ENCODE measurements around the gene OR6C65. TPM values are rescaled to one million over a fixed set of nuclear protein-coding genes. Genes with fewer than 3 reads are reported as not detected.

Gene OR6C65
- not detected in 5 replicates for total RNA-seq (2022; extraction: Qiagen RNA extraction)

DNA sequence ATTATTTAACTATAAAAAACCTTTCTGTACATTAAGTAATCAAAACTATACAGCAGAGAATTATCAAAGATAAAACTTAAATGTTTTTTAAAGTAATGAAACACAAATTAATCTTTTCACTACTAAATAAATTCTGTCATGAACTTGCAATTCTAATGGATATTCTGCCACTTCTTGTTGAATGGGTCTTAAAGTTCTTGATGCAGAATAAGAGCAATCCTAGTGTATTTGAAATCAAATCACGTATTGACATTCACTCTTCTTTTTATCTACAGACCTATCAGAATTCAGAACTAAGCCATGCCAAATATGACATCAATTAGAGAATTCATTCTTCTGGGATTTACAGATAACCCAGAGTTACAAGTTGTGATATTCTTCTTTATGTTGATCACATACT, at the start of gene OR6C65:
Gene OR6C65 (plus strand): TSS at position 301 of the 400 bp plus-strand sequence. CDS start 0 bp downstream, at position 301.

DNA sequence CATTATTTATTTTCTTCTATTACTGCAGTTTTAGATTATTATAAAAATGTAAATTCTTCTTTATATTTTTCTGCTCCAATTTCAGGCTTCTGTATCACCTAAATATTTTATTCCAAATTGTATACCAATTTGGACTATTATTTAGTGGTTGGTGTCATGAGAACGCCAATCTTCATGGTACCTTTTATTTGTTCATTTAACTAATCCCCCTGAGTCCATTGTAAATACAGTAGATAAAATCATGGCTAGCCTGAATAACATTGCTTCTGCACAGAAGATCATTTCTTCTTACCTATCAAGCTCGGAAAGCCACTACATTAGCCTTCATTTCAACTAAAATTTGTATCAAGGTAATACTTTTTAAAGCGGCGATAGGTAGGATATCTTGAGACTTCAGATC, 37.7 kb upstream of the OR6C65 start, which contains the start of gene OR6C75:
Gene OR6C75 (plus strand): TSS at position 301 of the 400 bp plus-strand sequence. CDS start 2,136 bp downstream, outside the sequence.

GRCh38 chr12:55425954-55426353, 25.6 kb downstream of the OR6C65 start, which contains the start of gene OR6C76:
Gene OR6C76, plus strand, starts transcription at chr12:55426254. Its CDS starts 0 bp downstream, at chr12:55426254.

GRCh38 chr12:55443776-55444175, 43.4 kb downstream of the OR6C65 start, which contains the start of gene OR6C2:
Gene OR6C2, plus strand, starts transcription at chr12:55444076. Its CDS starts 8,138 bp downstream, at chr12:55452214.

Other genes with a start within 250 kb of the OR6C65 start
- gene OR10A7, start 179.5 kb upstream of the OR6C65 start, total RNA-seq (2022; extraction: Qiagen RNA extraction) = not detected in 5 replicates
- gene OR6C74, start 155.9 kb upstream of the OR6C65 start, total RNA-seq (2022; extraction: Qiagen RNA extraction) = not detected in 5 replicates
- gene OR6C6, start 104.0 kb upstream of the OR6C65 start, total RNA-seq (2022; extraction: Qiagen RNA extraction) = not detected in 5 replicates
- not detected in 5 replicates for gene OR6C1, start 86.2 kb upstream of the OR6C65 start, total RNA-seq (2022; extraction: Qiagen RNA extraction)
- gene OR6C3, start 69.8 kb upstream of the OR6C65 start, total RNA-seq (2022; extraction: Qiagen RNA extraction) = not detected in 5 replicates
- not detected in 5 replicates for gene OR6C75, start 37.6 kb upstream of the OR6C65 start, total RNA-seq (2022; extraction: Qiagen RNA extraction)
- gene OR6C76, start 25.7 kb downstream of the OR6C65 start, total RNA-seq (2022; extraction: Qiagen RNA extraction) = not detected in 5 replicates
- gene OR6C2, start 43.5 kb downstream of the OR6C65 start, total RNA-seq (2022; extraction: Qiagen RNA extraction) = not detected in 5 replicates
- not detected in 5 replicates for gene OR6C70, start 69.6 kb downstream of the OR6C65 start, total RNA-seq (2022; extraction: Qiagen RNA extraction)
- gene OR6C68, start 91.8 kb downstream of the OR6C65 start, total RNA-seq (2022; extraction: Qiagen RNA extraction) = not detected in 5 replicates
- not detected in 5 replicates for gene OR6C4, start 149.1 kb downstream of the OR6C65 start, total RNA-seq (2022; extraction: Qiagen RNA extraction)
- not detected in 5 replicates for gene OR2AP1, start 171.9 kb downstream of the OR6C65 start, total RNA-seq (2022; extraction: Qiagen RNA extraction)
- gene OR10P1, start 236.4 kb downstream of the OR6C65 start, total RNA-seq (2022; extraction: Qiagen RNA extraction) = not detected in 5 replicates